PC-9 (cell line): Measurements from ENCODE around the gene DPF1. TPM values are rescaled to one million over a fixed set of nuclear protein-coding genes. Genes with fewer than 3 reads are reported as not detected.

Experiments
- BruUV-seq: library from RNA; stranded (reverse); fragments of 400-500 nt; replicated peaks from 2 replicates; lab custom pipeline; 2021; lab: Mats Ljungman, UMichigan
- CTCF ChIA-PET: fragments of 300-600 bp; sonication (Branson Sonifier 250); formaldehyde crosslinking; loops from one replicate; lab custom pipeline; 2022; ENCODE audit warnings: antibody characterized with exemption; lab: Charles Lee
- POLR2A ChIA-PET: fragments of 300-600 bp; sonication (Branson Sonifier 250); formaldehyde crosslinking; loops from one replicate; lab custom pipeline; 2022; ENCODE audit warnings: antibody characterized with exemption; ENCODE audit not compliant: unreplicated experiment; lab: Charles Lee
- DNase-seq, 2 experiments: peaks; one replicate each; pipeline versions ENCODE4 v3.0.0 to v3.0.0-alpha.2; 2015 to 2022; ENCODE audit warnings: mixed read lengths in 1 of 2
- H2AFZ ChIP-seq: fragments of 200-600 bp; sonication (generic); 2 replicates; pipeline ENCODE4 v1.8.1; 2017; ENCODE audit warnings: antibody characterized with exemption
- H3F3A ChIP-seq: fragments of 200-600 bp; sonication (generic); 2 replicates; pipeline ENCODE4 v1.8.1; 2017; ENCODE audit warnings: antibody characterized with exemption, mild to moderate bottlenecking, low read depth; ENCODE audit not compliant: insufficient read depth
- H3K27ac ChIP-seq: fragments of 200-600 bp; sonication (generic); 2 replicates; pipeline ENCODE4 v1.6.1; 2016; ENCODE audit warnings: mixed run types
- H3K27me3 ChIP-seq: fragments of 200-600 bp; sonication (generic); 2 replicates; pipeline ENCODE4 v1.6.1; 2016; ENCODE audit warnings: low read depth, mixed run types; ENCODE audit not compliant: insufficient read depth
- H3K36me3 ChIP-seq: fragments of 200-600 bp; sonication (generic); 2 replicates; pipeline ENCODE4 v1.6.1; 2016; ENCODE audit warnings: low read depth, mixed run types
- H3K4me1 ChIP-seq: fragments of 200-600 bp; sonication (generic); replicated peaks from 2 replicates; pipeline ENCODE4 v1.6.1; 2016; ENCODE audit warnings: mixed run types; ENCODE audit not compliant: insufficient read depth
- H3K4me2 ChIP-seq: fragments of 200-600 bp; sonication (generic); 2 replicates; pipeline ENCODE4 v1.6.1; 2017; ENCODE audit warnings: mixed run types
- H3K4me3 ChIP-seq: fragments of 200-600 bp; sonication (generic); 2 replicates; pipeline ENCODE4 v1.6.1; 2016; ENCODE audit warnings: mixed run types
- H3K79me2 ChIP-seq: fragments of 200-600 bp; sonication (generic); 2 replicates; pipeline ENCODE4 v1.6.1; 2017; ENCODE audit warnings: low read depth, mixed run types
- H3K9me2 ChIP-seq: fragments of 200-600 bp; sonication (generic); 2 replicates; pipeline ENCODE4 v1.8.1; 2017; ENCODE audit warnings: mild to moderate bottlenecking; ENCODE audit not compliant: insufficient read depth
- H3K9me3 ChIP-seq: fragments of 200-600 bp; sonication (generic); 2 replicates; pipeline ENCODE4 v1.8.1; 2016; ENCODE audit warnings: low read depth; ENCODE audit not compliant: insufficient read depth
- H4K20me1 ChIP-seq: fragments of 200-600 bp; sonication (generic); 2 replicates; pipeline ENCODE4 v1.8.1; 2017; ENCODE audit not compliant: insufficient read depth
- EZH2 ChIP-seq: fragments of 200-600 bp; sonication (generic); IDR thresholded peaks from 2 replicates; pipeline ENCODE4 v1.8.0; 2017; ENCODE audit warnings: antibody characterized with exemption, low read depth
- intact Hi-C: fragments of 100-400 bp; cut with micrococcal nuclease; formaldehyde crosslinking; loops from one replicate; pipeline ENCODE4 v1.10.0; 2022; ENCODE audit not compliant: unreplicated experiment
- total RNA-seq: library from RNA; stranded (reverse); gene quantifications from 2 replicates; pipeline ENCODE4 v1.2.3, GENCODE V29; 2021
- TF ChIP-seq, protein P1 (sequence below): fragments of 200-600 bp; sonication (generic); conservative IDR thresholded peaks from 2 replicates; pipeline ENCODE4 v1.6.1; 2017; ENCODE audit warnings: mixed run types, antibody characterized with exemption, mild to moderate bottlenecking, moderate library complexity

The DPF1 gene
- total RNA-seq, 1 experiment from 2014 or later: 0.81 TPM

DNA sequence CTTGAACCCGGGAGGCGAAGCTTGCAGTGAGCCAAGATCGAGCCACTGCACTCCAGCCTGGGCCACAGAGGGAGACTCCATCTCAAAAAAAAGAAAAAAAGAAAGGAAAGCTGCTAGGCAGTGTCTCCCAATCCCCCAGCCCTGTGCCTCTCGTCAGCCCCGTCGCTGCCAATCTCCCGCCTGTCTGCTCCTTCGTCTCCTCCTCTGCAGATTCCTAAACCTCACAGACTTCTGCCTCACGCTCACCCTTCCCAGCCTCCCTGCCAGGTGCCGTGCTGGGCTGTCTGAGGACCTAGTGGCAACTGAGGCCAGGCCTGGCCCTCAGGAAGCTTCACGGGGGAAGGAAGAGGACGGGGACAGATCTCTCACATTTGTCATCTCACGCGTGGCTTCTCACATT lies 21.5 kb downstream of the DPF1 start:
- H4K20me1 ChIP-seq: no peaks in the 10 kb centered on the region
- TF ChIP-seq, protein P1, sequence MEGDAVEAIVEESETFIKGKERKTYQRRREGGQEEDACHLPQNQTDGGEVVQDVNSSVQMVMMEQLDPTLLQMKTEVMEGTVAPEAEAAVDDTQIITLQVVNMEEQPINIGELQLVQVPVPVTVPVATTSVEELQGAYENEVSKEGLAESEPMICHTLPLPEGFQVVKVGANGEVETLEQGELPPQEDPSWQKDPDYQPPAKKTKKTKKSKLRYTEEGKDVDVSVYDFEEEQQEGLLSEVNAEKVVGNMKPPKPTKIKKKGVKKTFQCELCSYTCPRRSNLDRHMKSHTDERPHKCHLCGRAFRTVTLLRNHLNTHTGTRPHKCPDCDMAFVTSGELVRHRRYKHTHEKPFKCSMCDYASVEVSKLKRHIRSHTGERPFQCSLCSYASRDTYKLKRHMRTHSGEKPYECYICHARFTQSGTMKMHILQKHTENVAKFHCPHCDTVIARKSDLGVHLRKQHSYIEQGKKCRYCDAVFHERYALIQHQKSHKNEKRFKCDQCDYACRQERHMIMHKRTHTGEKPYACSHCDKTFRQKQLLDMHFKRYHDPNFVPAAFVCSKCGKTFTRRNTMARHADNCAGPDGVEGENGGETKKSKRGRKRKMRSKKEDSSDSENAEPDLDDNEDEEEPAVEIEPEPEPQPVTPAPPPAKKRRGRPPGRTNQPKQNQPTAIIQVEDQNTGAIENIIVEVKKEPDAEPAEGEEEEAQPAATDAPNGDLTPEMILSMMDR: no peak
- no peak for TF ChIP-seq EZH2
- no peaks in the 10 kb centered on the region for H3K4me1 ChIP-seq
- POLR2A ChIA-PET: no interaction called here
- CTCF ChIA-PET: interaction anchor here (0.6 kb wide), 1 partner anchor 35 kb away, joined by 3 read pairs; no protein-coding TSS in a partner anchor
- H3K36me3 ChIP-seq: no peaks in the 10 kb centered on the region
- no peaks in the 10 kb centered on the region for H3K9me2 ChIP-seq
- H3K79me2 ChIP-seq: no peaks in the 10 kb centered on the region
- H2AFZ ChIP-seq: no peak overlapping the region
- DNase-seq: no peak
- H3K27me3 ChIP-seq: no peaks in the 10 kb centered on the region
- H3K4me2 ChIP-seq: no peak overlapping the region
- no TSS peak for BruUV-seq
- H3K9me3 ChIP-seq: no peaks in the 10 kb centered on the region
- no peak overlapping the region for H3K27ac ChIP-seq
- intact Hi-C loops: no loop called here
- H3F3A ChIP-seq: no peaks in the 10 kb centered on the region
- no peak overlapping the region for H3K4me3 ChIP-seq

DNA sequence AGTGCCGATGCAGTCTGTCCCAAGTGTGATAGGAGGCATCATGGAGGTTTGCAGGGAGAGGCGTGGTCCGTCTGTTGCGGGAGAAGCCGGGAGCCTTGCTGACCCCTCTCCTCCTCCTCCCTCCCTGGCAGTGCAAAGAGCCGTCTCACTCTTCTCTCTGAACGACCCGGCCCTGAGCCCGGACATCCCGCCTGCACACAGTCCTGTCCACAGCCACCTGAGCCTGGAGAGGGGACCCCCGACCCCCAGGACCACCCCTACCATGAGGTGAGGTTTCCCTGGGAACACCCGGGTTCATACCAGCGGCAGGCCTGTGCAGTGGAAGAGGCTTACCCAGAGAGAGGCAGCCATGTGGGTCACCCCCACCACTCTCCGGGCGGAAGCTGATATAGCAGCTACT lies 22.3 kb downstream of the DPF1 start:
- Histone ChIP-seq H3K9me3 (no peaks in the 10 kb centered on the region), H3K4me1 (no peaks in the 10 kb centered on the region), H3K27me3 (no peaks in the 10 kb centered on the region), H3K79me2 (no peaks in the 10 kb centered on the region), H4K20me1 (no peaks in the 10 kb centered on the region), H3K27ac (no peak overlapping the region), H3K4me2 (no peak overlapping the region), H3K4me3 (no peak overlapping the region), H3K36me3 (no peaks in the 10 kb centered on the region), H3F3A (no peaks in the 10 kb centered on the region), H2AFZ (no peak overlapping the region), H3K9me2 (no peaks in the 10 kb centered on the region)
- no peak for DNase-seq
- CTCF ChIA-PET: interaction anchor here (0.6 kb wide), 1 partner anchor 36 kb away, joined by 3 read pairs; no protein-coding TSS in a partner anchor
- intact Hi-C loops: no loop called here
- POLR2A ChIA-PET: no interaction called here
- no peak for TF ChIP-seq EZH2
- TF ChIP-seq, protein P1: no peak
- BruUV-seq: no TSS peak

DNA sequence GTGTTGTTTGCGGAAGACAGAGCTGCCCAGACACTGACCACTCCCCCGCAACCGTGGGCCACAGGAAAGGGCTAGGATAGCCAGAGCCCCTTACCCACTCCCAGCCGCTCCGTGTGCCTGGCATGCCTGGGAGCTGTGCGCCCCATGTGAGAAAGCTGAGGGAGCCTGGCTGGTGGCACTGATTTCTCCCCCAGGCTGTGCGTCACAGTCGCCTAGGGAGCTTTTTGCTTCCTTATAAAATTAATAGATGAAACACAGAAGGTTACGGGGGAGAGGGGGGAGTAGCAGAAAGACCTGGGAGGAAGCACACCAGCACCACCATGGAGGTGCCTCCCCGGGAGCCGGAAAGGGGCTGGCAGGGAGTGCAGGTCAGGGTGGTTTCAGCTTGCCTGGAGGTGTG lies 24.7 kb downstream of the DPF1 start:
- Histone ChIP-seq H3K27ac (no peak overlapping the region), H3K27me3 (no peaks in the 10 kb centered on the region), H2AFZ (no peak overlapping the region), H3K9me3 (no peaks in the 10 kb centered on the region), H3K4me1 (no peaks in the 10 kb centered on the region), H3K9me2 (no peaks in the 10 kb centered on the region), H3K79me2 (no peaks in the 10 kb centered on the region), H3K4me2 (no peak overlapping the region), H3F3A (no peaks in the 10 kb centered on the region), H3K4me3 (no peak overlapping the region), H3K36me3 (no peaks in the 10 kb centered on the region), H4K20me1 (no peaks in the 10 kb centered on the region)
- ChIA-PET POLR2A (interaction anchor here (0.6 kb wide), 1 partner anchor 138 kb away, joined by 5 read pairs; no protein-coding TSS in a partner anchor), CTCF (interaction anchor here (0.5 kb wide), 1 partner anchor 17 kb away, joined by 11 read pairs; no protein-coding TSS in a partner anchor)
- DNase-seq: no peak
- no TSS peak for BruUV-seq
- TF ChIP-seq EZH2: no peak
- TF ChIP-seq, protein P1: no peak
- intact Hi-C loops: no loop called here
